HepG2 (cell line): ENCODE measurements around the gene RAD50. TPM values are rescaled to one million over a fixed set of nuclear protein-coding genes. Genes with fewer than 3 reads are reported as not detected.

Experiments used
- ATAC-seq: fragments of 200-7000 bp; cut with Tn5 transposase; 3 replicates; pipeline ENCODE4 v1.9.1; 2020; ENCODE audit warnings: mild to moderate bottlenecking, moderate library complexity
- BruUV-seq: library from RNA; stranded (reverse); fragments of 400-500 nt; replicated peaks from 2 replicates; lab custom pipeline; 2021; lab: Mats Ljungman, UMichigan
- CTCF ChIA-PET: fragments of 300-600 bp; formaldehyde crosslinking; extraction: SDS; loops from one replicate; lab custom pipeline; 2021; ENCODE audit warnings: low total read pairs, inconsistent platforms, low intra/inter-chr PET ratio; lab: Yijun Ruan, JAX
- POLR2A ChIA-PET: fragments of 350-600 bp; sonication (Branson Sonifier 250); formaldehyde crosslinking; loops from one replicate; lab custom pipeline; 2020; ENCODE audit warnings: antibody characterized with exemption, inconsistent platforms; lab: Yijun Ruan, JAX
- DNase-seq: peaks from one replicate; pipeline ENCODE4 v3.0.0-alpha.2; 2015; ENCODE audit warnings: low spot score
- FAIRE-seq: peaks from 3 replicates; lab custom pipeline; 2011; peaks lifted over from hg19 to GRCh38; lab: Jason Lieb, UNC
- H2AFZ ChIP-seq: one replicate; pipeline ENCODE4 v1.6.1; 2011; ENCODE audit warnings: low read length, inconsistent platforms
- H3K27ac ChIP-seq: fragments of 300-600 bp; 3 replicates; pipeline ENCODE4 v1.8.0; 2011; ENCODE audit warnings: mixed run types, mild to moderate bottlenecking, mixed read lengths, low read length, inconsistent platforms; ENCODE audit not compliant: insufficient read depth; ENCODE audit errors: extremely low read length
- H3K27me3 ChIP-seq, 2 experiments: fragments of 200-600 bp in 1 of 2; 2 replicates in 1 of 2; 3 replicates in 1 of 2; pipeline versions ENCODE4 v1.6.0 to v1.8.0; 2011; ENCODE audit warnings: low read length in 2 of 2, mild to moderate bottlenecking in 2 of 2, moderate library complexity in 2 of 2, inconsistent platforms in 1 of 2; ENCODE audit not compliant: insufficient read depth in 2 of 2, control insufficient read depth in 1 of 2
- H3K36me3 ChIP-seq, 2 experiments: fragments of 200-600 bp in 1 of 2; replicated peaks in 1 of 2; 2 replicates in 1 of 2; 3 replicates in 1 of 2; pipeline versions ENCODE4 v1.5.1 to v1.8.0; 2011; ENCODE audit warnings: low read length in 2 of 2, inconsistent platforms in 1 of 2; ENCODE audit not compliant: insufficient read depth in 2 of 2, control insufficient read depth in 1 of 2
- H3K4me1 ChIP-seq: 2 replicates; pipeline ENCODE4 v1.5.1; 2012; ENCODE audit warnings: low read length, inconsistent platforms; ENCODE audit not compliant: insufficient read depth
- H3K4me2 ChIP-seq: 2 replicates; pipeline ENCODE4 v1.6.0; 2011; ENCODE audit warnings: low read depth, low read length, inconsistent platforms
- H3K4me3 ChIP-seq, 3 experiments: fragments of 200-600 bp in 1 of 3; sonication (generic), shearing (Covaris generic) in 1 of 3; replicated peaks in 1 of 3; 2 replicates each; pipeline ENCODE4 v1.5.1; 2011 to 2016; ENCODE audit warnings: low read length in 3 of 3, inconsistent platforms in 2 of 3, low read depth in 2 of 3, mild to moderate bottlenecking in 2 of 3, control low read depth in 1 of 3, mixed read lengths in 1 of 3; ENCODE audit not compliant: insufficient read depth in 1 of 3
- H3K79me2 ChIP-seq: one replicate; pipeline ENCODE4 v1.6.1; 2011; ENCODE audit warnings: low read length, inconsistent platforms; ENCODE audit not compliant: insufficient read depth
- H3K9ac ChIP-seq: 2 replicates; pipeline ENCODE4 v1.6.0; 2011; ENCODE audit warnings: mild to moderate bottlenecking, low read depth, low read length, inconsistent platforms; ENCODE audit not compliant: insufficient read depth
- H3K9me3 ChIP-seq: 2 replicates; pipeline ENCODE4 v1.5.1; 2012; ENCODE audit warnings: mild to moderate bottlenecking, low read length
- H4K20me1 ChIP-seq: 2 replicates; pipeline ENCODE4 v1.6.0; 2011; ENCODE audit warnings: inconsistent platforms, mild to moderate bottlenecking, low read length, moderate library complexity; ENCODE audit not compliant: insufficient read depth
- FOXK2 ChIP-seq: fragments of 450-650 bp; IDR thresholded peaks from 2 replicates; pipeline ENCODE4 v1.6.1; 2016
- KDM6A ChIP-seq: IDR thresholded peaks from 2 replicates; pipeline ENCODE4 v1.6.1; 2016; ENCODE audit warnings: low read depth
- KMT2B ChIP-seq: IDR thresholded peaks from 2 replicates; pipeline ENCODE4 v1.6.1; 2016; ENCODE audit warnings: missing genetic modification reagents, missing compliant biosample characterization
- NCOA1 ChIP-seq: sonication (generic); formaldehyde crosslinking; IDR thresholded peaks from 2 replicates; pipeline ENCODE4 v1.9.0; 2021; ENCODE audit warnings: missing genetic modification reagents
- SRF ChIP-seq: IDR thresholded peaks from 2 replicates; pipeline ENCODE4 v1.6.1; 2011; ENCODE audit warnings: mild to moderate bottlenecking, low read depth, low read length, moderate library complexity
- TAF15 ChIP-seq: fragments of 200-400 bp; formaldehyde crosslinking; IDR thresholded peaks from one replicate; pipeline ENCODE4 v1.6.1; 2018; ENCODE audit warnings: mild to moderate bottlenecking, low read depth, low read length; ENCODE audit not compliant: poor library complexity, severe bottlenecking
- ZNF276 ChIP-seq: sonication (generic); formaldehyde crosslinking; IDR thresholded peaks from 2 replicates; pipeline ENCODE4 v1.4.0; 2020; ENCODE audit warnings: mild to moderate bottlenecking, low read depth, missing genetic modification reagents
- ZNF550 ChIP-seq: sonication (generic); formaldehyde crosslinking; IDR thresholded peaks from 2 replicates; pipeline ENCODE4 v1.4.0; 2020; ENCODE audit warnings: mild to moderate bottlenecking, missing genetic modification reagents, borderline replicate concordance
- ZNF772 ChIP-seq: sonication (generic); formaldehyde crosslinking; IDR thresholded peaks from 2 replicates; pipeline ENCODE4 v1.5.0; 2020; ENCODE audit warnings: mild to moderate bottlenecking, missing genetic modification reagents
- WGBS: methylation state at CpG from one replicate; pipeline ENCODE4 v1.1.6; 2017; ENCODE audit warnings: low lambda C conversion rate; 5-methylcytosine and 5-hydroxymethylcytosine counted together
- in situ Hi-C: cut with HindIII; loops from 2 replicates; pipeline ENCODE4 v1.10.0; 2017; ENCODE audit warnings: low pct_unique_long_range_greater_than_20kb; ENCODE audit not compliant: extremely low pct_ligation_motif_present
- intact Hi-C: fragments of 100-400 bp; cut with micrococcal nuclease; formaldehyde crosslinking; loops from one replicate; pipeline ENCODE4 v1.10.0; 2022; ENCODE audit not compliant: unreplicated experiment
- polyA plus RNA-seq, 8 experiments: library from polyadenylated mRNA; depleted of rRNA in 3 of 8; stranded (reverse) in 7 of 8; unstranded in 1 of 8; fragments of >200 nt; fragmentation: Illumina TruSeq in 4 of 8; extraction: Trizol in 4 of 8; gene quantifications; 2 replicates each; pipeline versions ENCODE4 v1.2.1 to v1.2.3, GENCODE V29; 2011 to 2016; ENCODE audit warnings: low read depth in 4 of 8, missing spikeins in 1 of 8, mixed read lengths in 1 of 8; ENCODE audit not compliant: insufficient read depth in 1 of 8
- total RNA-seq, 5 experiments: library from RNA; depleted of rRNA; stranded (reverse); fragments of >200 nt; fragmentation: Illumina TruSeq; extraction: Trizol; gene quantifications; 2 replicates each; pipeline ENCODE4 v1.2.3, GENCODE V29; 2016; ENCODE audit warnings: low read depth in 1 of 5
- TF ChIP-seq, protein P1 (sequence below): sonication (generic); formaldehyde crosslinking; IDR thresholded peaks from 2 replicates; pipeline ENCODE4 v1.8.1; 2023; ENCODE audit warnings: mild to moderate bottlenecking, missing genetic modification reagents
- TF ChIP-seq, protein P2 (sequence below), 2 experiments: fragments of 450-650 bp in 1 of 2; sonication (generic) in 1 of 2; formaldehyde crosslinking; IDR thresholded peaks; 2 replicates each; pipeline versions ENCODE4 v1.5.0 to v1.8.0; 2020 to 2022; ENCODE audit warnings: mild to moderate bottlenecking in 1 of 2, missing genetic modification reagents in 1 of 2

RAD50 gene
- total and polyA plus RNA-seq, 2 of the 13 experiments (the other 11 are each of a cell fraction or from before 2014, with no cell fraction given): 19.2 to 23.4 TPM

- H3K27me3 ChIP-seq: no peaks in the 10 kb centered on the region
- no peak overlapping the region for H2AFZ ChIP-seq
- peaks cover 14% of the 10 kb centered on the region for H3K4me1 ChIP-seq
- H3K9ac ChIP-seq: no peak overlapping the region
- no peaks in the 10 kb centered on the region for H4K20me1 ChIP-seq
- H3K36me3 ChIP-seq: no peaks in the 10 kb centered on the region
- in situ Hi-C loops (no loop called here), intact Hi-C loops (loop anchor here (5.0 to 10.0 kb wide), 3 partner anchors 59 to 357 kb away; no protein-coding TSS in a partner anchor)
- H3K9me3 ChIP-seq: no peaks in the 10 kb centered on the region
- 97% methylated on average over 2 of the region's 2 CpGs for WGBS
- H3K4me3 ChIP-seq: no peak overlapping the region
- no peak overlapping the region for H3K27ac ChIP-seq
- POLR2A ChIA-PET: no interaction called here
- no peak for FAIRE-seq
- H3K4me2 ChIP-seq: no peak overlapping the region
- no peak for TF ChIP-seq TAF15
- no peak for TF ChIP-seq SRF
- no peak for TF ChIP-seq NCOA1 (CRISPR knock-in tag)
- no peak for TF ChIP-seq KMT2B (CRISPR knock-in tag)
- TF ChIP-seq, protein P1, sequence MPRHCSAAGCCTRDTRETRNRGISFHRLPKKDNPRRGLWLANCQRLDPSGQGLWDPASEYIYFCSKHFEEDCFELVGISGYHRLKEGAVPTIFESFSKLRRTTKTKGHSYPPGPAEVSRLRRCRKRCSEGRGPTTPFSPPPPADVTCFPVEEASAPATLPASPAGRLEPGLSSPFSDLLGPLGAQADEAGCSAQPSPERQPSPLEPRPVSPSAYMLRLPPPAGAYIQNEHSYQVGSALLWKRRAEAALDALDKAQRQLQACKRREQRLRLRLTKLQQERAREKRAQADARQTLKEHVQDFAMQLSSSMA (CRISPR knock-in tag): no peak
- TF ChIP-seq, protein P2, sequence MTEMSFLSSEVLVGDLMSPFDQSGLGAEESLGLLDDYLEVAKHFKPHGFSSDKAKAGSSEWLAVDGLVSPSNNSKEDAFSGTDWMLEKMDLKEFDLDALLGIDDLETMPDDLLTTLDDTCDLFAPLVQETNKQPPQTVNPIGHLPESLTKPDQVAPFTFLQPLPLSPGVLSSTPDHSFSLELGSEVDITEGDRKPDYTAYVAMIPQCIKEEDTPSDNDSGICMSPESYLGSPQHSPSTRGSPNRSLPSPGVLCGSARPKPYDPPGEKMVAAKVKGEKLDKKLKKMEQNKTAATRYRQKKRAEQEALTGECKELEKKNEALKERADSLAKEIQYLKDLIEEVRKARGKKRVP (CRISPR knock-in tag; IDR thresholded peaks at IDR 0.05): no peak
- no peak for TF ChIP-seq FOXK2
- TF ChIP-seq ZNF772 (CRISPR knock-in tag): no peak
- TF ChIP-seq ZNF550 (CRISPR knock-in tag): no peak
- TF ChIP-seq KDM6A (CRISPR knock-in tag): no peak
- no peak for TF ChIP-seq ZNF276 (CRISPR knock-in tag)
- CTCF ChIA-PET: no interaction called here
- no peaks in the 10 kb centered on the region for H3K79me2 ChIP-seq
- no peak for ATAC-seq
- DNase-seq: no peak
- BruUV-seq: no TSS peak
Measured at GRCh38 chr5:132528021-132528420, 28.8 kb upstream of the RAD50 start.
